ENCODE data around the gene GALNT18. TPM values are rescaled to one million over a fixed set of nuclear protein-coding genes. Genes with fewer than 3 reads are reported as not detected.

GALNT18 gene
- polyA plus RNA-seq, 4 donors: 26.9 to 29.0 (median 27.2) TPM

DNA sequence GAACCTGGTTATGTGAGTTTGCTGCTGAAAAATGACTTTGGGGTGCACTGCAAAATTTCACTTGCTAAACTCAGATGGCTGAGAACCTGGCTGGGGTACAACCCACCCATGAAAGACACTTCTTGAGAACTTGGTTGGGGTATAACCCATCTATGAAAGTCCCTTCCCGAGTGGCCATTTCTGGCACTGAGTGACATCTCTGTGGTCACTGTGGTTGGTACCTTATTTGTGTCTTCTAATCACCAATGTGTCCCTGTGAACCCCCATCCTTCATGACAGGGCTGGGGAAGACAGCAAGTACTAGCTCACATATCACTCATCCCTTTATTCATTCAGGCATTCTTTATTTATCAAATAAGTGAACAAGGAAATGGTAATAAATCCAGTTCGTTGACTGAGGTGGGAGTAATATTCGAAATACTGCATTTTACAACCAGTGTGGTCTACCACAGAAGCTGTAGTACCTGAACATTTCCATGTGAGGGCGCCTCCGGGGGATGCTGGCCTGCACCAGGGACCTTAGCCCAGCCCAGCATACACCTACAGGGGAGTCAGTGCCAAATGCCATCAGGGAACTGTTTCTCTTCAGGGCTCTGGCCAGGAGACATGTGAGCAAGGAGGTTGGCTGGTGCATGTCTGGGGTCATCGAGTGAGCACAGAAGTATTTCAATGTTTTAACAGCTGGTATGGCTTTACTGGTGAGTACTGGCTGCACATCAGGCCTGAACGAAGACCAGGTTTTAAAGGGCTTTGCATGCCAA, 390.8 kb downstream of the GALNT18 start:
- DNase-seq (ENCODE audit: low read depth in 4 of 4, low spot score in 3 of 4): no peak

DNA sequence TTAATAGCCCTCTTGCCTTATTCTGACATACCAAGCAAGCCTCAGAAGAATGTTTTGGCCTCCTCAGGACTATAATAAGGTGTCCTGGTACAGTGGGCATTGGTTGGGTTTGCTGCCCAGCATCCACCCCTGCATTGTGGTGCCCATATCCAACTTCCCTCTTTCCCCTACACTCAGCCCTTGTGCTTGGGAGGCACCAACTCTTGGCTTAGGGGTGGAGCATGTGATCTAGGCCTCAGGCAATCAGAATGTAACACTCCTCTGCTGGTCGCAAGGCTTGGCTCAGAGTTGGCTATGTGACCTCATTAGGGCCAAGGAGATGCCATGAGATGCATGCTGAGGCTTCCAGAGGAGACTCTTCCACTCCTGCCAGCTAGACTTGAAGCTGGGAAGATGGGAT, 391.7 kb downstream of the GALNT18 start:
- DNase-seq (ENCODE audit: low read depth in 4 of 4, low spot score in 3 of 4): no peak

DNA sequence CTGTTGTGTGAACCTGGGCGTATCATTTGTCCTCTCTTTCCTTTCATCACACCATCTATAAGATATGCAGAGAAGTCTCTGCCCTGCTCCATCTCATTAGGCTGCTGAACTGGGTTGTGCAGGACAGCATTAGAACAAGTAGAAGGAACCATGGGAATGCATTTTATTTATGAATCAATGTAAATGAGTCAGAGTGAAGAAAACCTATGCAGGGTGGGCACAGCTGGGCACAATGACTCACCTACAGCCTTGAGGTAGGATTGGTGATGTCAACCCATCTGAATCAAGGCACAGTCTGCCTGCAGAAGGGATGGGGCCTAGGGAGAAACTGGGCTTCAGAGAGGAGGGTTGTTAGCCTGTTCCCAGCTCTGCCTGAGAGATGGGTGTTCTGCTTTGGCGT, 392.2 kb downstream of the GALNT18 start:
- no peak for DNase-seq (ENCODE audit: low read depth in 4 of 4, low spot score in 3 of 4)

DNA sequence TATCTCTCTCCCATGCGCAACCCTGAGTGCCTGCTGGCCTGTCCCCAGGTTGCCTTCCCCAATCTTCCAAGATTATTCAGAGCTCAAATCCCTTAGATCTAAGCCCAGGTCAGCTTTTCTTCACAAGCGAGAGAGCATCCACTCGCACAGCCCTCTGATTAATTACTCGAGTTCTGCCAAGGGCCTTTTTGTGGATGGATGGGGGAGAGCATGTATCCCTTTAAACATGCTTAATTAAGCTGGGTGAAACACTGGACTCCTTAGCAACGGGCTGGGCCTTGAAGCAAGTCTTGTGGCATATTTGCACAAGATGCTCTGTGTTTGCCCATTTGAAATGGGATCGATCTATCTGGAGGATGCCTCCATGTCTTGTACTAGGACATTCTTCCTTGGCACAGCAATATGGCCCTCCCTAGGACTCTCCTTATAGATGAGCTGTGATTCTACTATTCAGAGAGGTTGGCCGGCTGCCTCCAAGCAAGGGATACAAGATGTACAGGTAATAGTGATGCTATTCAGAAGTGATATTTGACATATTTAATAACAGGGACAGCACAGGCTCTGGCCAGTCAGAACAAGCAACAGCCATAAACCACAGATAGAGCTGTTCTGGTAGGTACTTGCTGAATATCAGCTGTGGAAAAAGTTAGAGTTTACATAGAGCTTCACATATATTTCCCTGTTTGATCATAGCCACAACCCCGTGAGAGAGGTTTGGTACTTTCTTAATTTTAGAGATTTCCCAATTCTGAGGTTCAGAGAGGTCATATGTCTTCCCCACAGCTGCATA, 394.3 kb downstream of the GALNT18 start:
- no peak for DNase-seq (ENCODE audit: low read depth in 4 of 4, low spot score in 3 of 4)

Other genes with a start within 250 kb of the GALNT18 start
- 10 to 100 TPM; 75.0 to 90.0 (median 84.8) TPM for gene USP47, start 220.0 kb upstream of the GALNT18 start, polyA plus RNA-seq (ENCODE audit: insufficient read length in 4 of 4)